Activated T-helper 1 cell treated with anti-CD3 and anti-CD28 coated beads, Interleukin-12 subunit alpha, Interleukin-12 subunit beta, Interleukin-2, Interleukin-4 antibody, amounts not matched to agents 30 ng/mL and 10 ng/mL and 1 ng/mL, durations not matched to agents 14 hours and 24 hours and 36 hours (primary cell): Measurements from ENCODE around the gene C15orf39. TPM values are rescaled to one million over a fixed set of nuclear protein-coding genes. Genes with fewer than 3 reads are reported as not detected.

Source experiments
- DNase-seq: peaks from one replicate; pipeline ENCODE4 v3.0.0; 2021; ENCODE audit warnings: low spot score
- H3K27ac Mint-ChIP-seq: one replicate; pipeline ENCODE4 v1.8.0; 2021; ENCODE audit warnings: mild to moderate bottlenecking, mixed read lengths
- H3K27me3 Mint-ChIP-seq: one replicate; pipeline ENCODE4 v1.8.0; 2022; ENCODE audit warnings: mild to moderate bottlenecking, moderate library complexity, mixed read lengths; ENCODE audit not compliant: insufficient read depth
- H3K36me3 Mint-ChIP-seq: one replicate; pipeline ENCODE4 v1.8.0; 2021; ENCODE audit warnings: low read depth, mixed read lengths
- H3K4me1 Mint-ChIP-seq: one replicate; pipeline ENCODE4 v1.8.0; 2021; ENCODE audit warnings: low read depth, mixed read lengths
- H3K4me3 Mint-ChIP-seq: one replicate; pipeline ENCODE4 v1.8.0; 2021; ENCODE audit warnings: mild to moderate bottlenecking, moderate library complexity, mixed read lengths
- H3K9me3 Mint-ChIP-seq: one replicate; pipeline ENCODE4 v1.8.0; 2021; ENCODE audit warnings: mixed read lengths
- intact Hi-C: fragments of 100-400 bp; cut with micrococcal nuclease; formaldehyde crosslinking; loops from one replicate; pipeline ENCODE4 v1.15.1; 2024
- total RNA-seq: library from RNA; stranded (reverse); gene quantifications from 2 replicates; pipeline ENCODE4 v1.2.3, GENCODE V29; 2022

C15orf39 gene
- total RNA-seq: 46.1 and 49.5 TPM in 2 replicates

- no peaks in the 10 kb centered on the region for H3K9me3 Mint-ChIP-seq
- peaks cover 6% of the 10 kb centered on the region for H3K36me3 Mint-ChIP-seq
- peak; percentile 74 for DNase-seq
- peaks cover 62% of the 10 kb centered on the region for H3K4me1 Mint-ChIP-seq
- peak within 1 kb of the TSS; percentile 92 for H3K4me3 Mint-ChIP-seq
- peaks cover 4% of the 10 kb centered on the region for H3K27me3 Mint-ChIP-seq
- intact Hi-C loops: loop anchor here (1.0 to 5.0 kb wide), 8 partner anchors 23 to 436 kb away; partner anchors contain the start of genes COX5A and SIN3A
- peak within 1 kb of the TSS; percentile 90 for H3K27ac Mint-ChIP-seq
These were observed at the start of gene C15orf39 for GRCh38 chr15:75201616-75202250. TSS of gene C15orf39 (plus strand) at chr15:75201882. CDS start at chr15:75206049, 4,167 bp downstream.

GRCh38 chr15:75152382-75153079 is 49.2 kb upstream of the C15orf39 start:
- peaks cover 41% of the 10 kb centered on the region for H3K4me1 Mint-ChIP-seq
- no peak for DNase-seq
- no peak overlapping the region for H3K4me3 Mint-ChIP-seq
- H3K9me3 Mint-ChIP-seq: no peaks in the 10 kb centered on the region
- intact Hi-C loops: loop anchor here (2.0 to 5.0 kb wide), 2 partner anchors 46 to 85 kb away; no protein-coding TSS in a partner anchor
- H3K27ac Mint-ChIP-seq: no peak overlapping the region
- no peaks in the 10 kb centered on the region for H3K27me3 Mint-ChIP-seq
- peaks cover 3% of the 10 kb centered on the region for H3K36me3 Mint-ChIP-seq

GRCh38 chr15:75153087-75153486 is 48.6 kb upstream of the C15orf39 start:
- no peaks in the 10 kb centered on the region for H3K9me3 Mint-ChIP-seq
- no peak overlapping the region for H3K27ac Mint-ChIP-seq
- peak; percentile 23 for DNase-seq
- peaks cover 2% of the 10 kb centered on the region for H3K27me3 Mint-ChIP-seq
- peaks cover 41% of the 10 kb centered on the region for H3K4me1 Mint-ChIP-seq
- H3K36me3 Mint-ChIP-seq: peaks cover 3% of the 10 kb centered on the region
- intact Hi-C loops: loop anchor here (2.0 to 5.0 kb wide), 2 partner anchors 46 to 86 kb away; no protein-coding TSS in a partner anchor
- H3K4me3 Mint-ChIP-seq: no peak overlapping the region

- peaks cover 2% of the 10 kb centered on the region for H3K27me3 Mint-ChIP-seq
- no peak overlapping the region for H3K4me3 Mint-ChIP-seq
- no peak for DNase-seq
- no peaks in the 10 kb centered on the region for H3K9me3 Mint-ChIP-seq
- H3K36me3 Mint-ChIP-seq: peaks cover 3% of the 10 kb centered on the region
- intact Hi-C loops: loop anchor here (2.0 to 5.0 kb wide), 2 partner anchors 45 to 86 kb away; no protein-coding TSS in a partner anchor
- peaks cover 41% of the 10 kb centered on the region for H3K4me1 Mint-ChIP-seq
- peak overlapping the region; percentile 40 for H3K27ac Mint-ChIP-seq
These were observed 48.0 kb upstream of the C15orf39 start for GRCh38 chr15:75153565-75154276.

- no peak for DNase-seq
- Mint-ChIP-seq H3K4me1 (peaks cover 40% of the 10 kb centered on the region), H3K9me3 (no peaks in the 10 kb centered on the region), H3K27me3 (peaks cover 2% of the 10 kb centered on the region), H3K36me3 (peaks cover 3% of the 10 kb centered on the region), H3K4me3 (no peak overlapping the region), H3K27ac (no peak overlapping the region)
- intact Hi-C loops: loop anchor here (5.0 kb wide), 1 partner anchor 87 kb away; no protein-coding TSS in a partner anchor
These were observed 47.1 kb upstream of the C15orf39 start for GRCh38 chr15:75154461-75155062.

- Mint-ChIP-seq H3K36me3 (peaks cover 2% of the 10 kb centered on the region), H3K9me3 (no peaks in the 10 kb centered on the region), H3K27ac (no peak overlapping the region), H3K4me1 (peaks cover 24% of the 10 kb centered on the region), H3K4me3 (no peak overlapping the region), H3K27me3 (peaks cover 9% of the 10 kb centered on the region)
- intact Hi-C loops: no loop called here
- no peak for DNase-seq
These were observed 45.1 kb upstream of the C15orf39 start for GRCh38 chr15:75156326-75157215.

- H3K9me3 Mint-ChIP-seq: no peaks in the 10 kb centered on the region
- H3K36me3 Mint-ChIP-seq: no peaks in the 10 kb centered on the region
- H3K4me3 Mint-ChIP-seq: no peak overlapping the region
- H3K27me3 Mint-ChIP-seq: peaks cover 10% of the 10 kb centered on the region
- intact Hi-C loops: no loop called here
- DNase-seq: no peak
- peaks cover 8% of the 10 kb centered on the region for H3K4me1 Mint-ChIP-seq
- no peak overlapping the region for H3K27ac Mint-ChIP-seq
These were observed 43.3 kb upstream of the C15orf39 start for GRCh38 chr15:75158402-75158801.

- Mint-ChIP-seq H3K9me3 (no peaks in the 10 kb centered on the region), H3K4me3 (no peak overlapping the region), H3K27me3 (peaks cover 11% of the 10 kb centered on the region), H3K4me1 (no peaks in the 10 kb centered on the region), H3K27ac (no peak overlapping the region), H3K36me3 (no peaks in the 10 kb centered on the region)
- intact Hi-C loops: no loop called here
- DNase-seq: no peak
These were observed 42.4 kb upstream of the C15orf39 start for GRCh38 chr15:75159244-75159643.

GRCh38 chr15:75161106-75161916 is 40.4 kb upstream of the C15orf39 start:
- H3K36me3 Mint-ChIP-seq: no peaks in the 10 kb centered on the region
- no peak for DNase-seq
- H3K9me3 Mint-ChIP-seq: no peaks in the 10 kb centered on the region
- intact Hi-C loops: no loop called here
- H3K4me3 Mint-ChIP-seq: no peak overlapping the region
- H3K27me3 Mint-ChIP-seq: peaks cover 12% of the 10 kb centered on the region
- no peak overlapping the region for H3K27ac Mint-ChIP-seq
- peaks cover 5% of the 10 kb centered on the region for H3K4me1 Mint-ChIP-seq

GRCh38 chr15:75161917-75162414 is 39.7 kb upstream of the C15orf39 start:
- Mint-ChIP-seq H3K27me3 (peaks cover 12% of the 10 kb centered on the region), H3K27ac (no peak overlapping the region), H3K9me3 (no peaks in the 10 kb centered on the region), H3K4me1 (peaks cover 6% of the 10 kb centered on the region), H3K4me3 (no peak overlapping the region), H3K36me3 (no peaks in the 10 kb centered on the region)
- DNase-seq: no peak
- intact Hi-C loops: no loop called here

GRCh38 chr15:75163150-75163564 is 38.5 kb upstream of the C15orf39 start:
- intact Hi-C loops: no loop called here
- no peak overlapping the region for H3K27ac Mint-ChIP-seq
- H3K4me3 Mint-ChIP-seq: no peak overlapping the region
- H3K4me1 Mint-ChIP-seq: peaks cover 17% of the 10 kb centered on the region
- no peaks in the 10 kb centered on the region for H3K36me3 Mint-ChIP-seq
- H3K27me3 Mint-ChIP-seq: peaks cover 10% of the 10 kb centered on the region
- no peak for DNase-seq
- H3K9me3 Mint-ChIP-seq: no peaks in the 10 kb centered on the region
